Sigmoid colon (tissue), 7 donors: ENCODE results near the gene PDZRN3. TPM values are rescaled to one million over a fixed set of nuclear protein-coding genes. Genes with fewer than 3 reads are reported as not detected.

Source experiments
- DNase-seq: peaks from one replicate; pipeline ENCODE4 v3.0.0-alpha.2; 2019
- H3K27ac ChIP-seq, 4 donors: fragments of 200-600 bp; sonication (generic); one replicate each; pipeline ENCODE4 v1.5.1; 2016 to 2019; ENCODE audit warnings: mild to moderate bottlenecking in 1 of 4
- H3K27me3 ChIP-seq, 3 donors: fragments of 200-600 bp; sonication (generic); one replicate each; pipeline ENCODE4 v1.5.1; 2019; ENCODE audit warnings: mild to moderate bottlenecking in 1 of 3
- H3K36me3 ChIP-seq, 4 donors: fragments of 200-600 bp; sonication (generic); one replicate each; pipeline ENCODE4 v1.5.1; 2016 to 2019
- H3K4me1 ChIP-seq, 4 donors: fragments of 200-600 bp; sonication (generic); one replicate each; pipeline ENCODE4 v1.5.1; 2017 to 2019
- H3K4me3 ChIP-seq, 4 donors: fragments of 200-600 bp; sonication (generic); one replicate each; pipeline ENCODE4 v1.5.1; 2017 to 2019; ENCODE audit warnings: mild to moderate bottlenecking in 2 of 4, moderate library complexity in 1 of 4
- H3K9me3 ChIP-seq, 4 donors: fragments of 200-600 bp in 3 of 4; sonication (generic) in 3 of 4; one replicate each; pipeline versions ENCODE4 v1.5.1 to v1.6.1; 2013 to 2019
- CTCF ChIP-seq, 4 experiments: fragments of 450-650 bp in 3 of 4; fragments of 200-600 bp in 1 of 4; IDR thresholded peaks; one replicate each; pipeline ENCODE4 v1.5.1; 2016 to 2019; ENCODE audit warnings: antibody characterized with exemption in 4 of 4, mild to moderate bottlenecking in 3 of 4, moderate library complexity in 2 of 4
- EP300 ChIP-seq, 4 donors: sonication (generic); formaldehyde crosslinking; IDR thresholded peaks; one replicate each; pipeline ENCODE4 v1.6.1; 2017; ENCODE audit warnings: antibody characterized with exemption in 4 of 4
- POLR2A ChIP-seq, 2 donors: fragments of 450-650 bp; IDR thresholded peaks; one replicate each; pipeline ENCODE4 v1.6.1; 2016; ENCODE audit warnings: antibody characterized with exemption in 2 of 2, mild to moderate bottlenecking in 2 of 2, moderate library complexity in 2 of 2
- POLR2AphosphoS5 ChIP-seq, 4 donors: sonication (generic); formaldehyde crosslinking; IDR thresholded peaks; one replicate each; pipeline ENCODE4 v1.6.1; 2017; ENCODE audit warnings: antibody characterized with exemption in 4 of 4
- WGBS, 2 donors: extraction: QIAGEN DNeasy Blood & Tissue Kit; methylation state at CpG; one replicate each; pipeline ENCODE4 v1.1.7; 2013; 5-methylcytosine and 5-hydroxymethylcytosine counted together
- intact Hi-C: fragments of 100-400 bp; cut with DNase I; formaldehyde crosslinking; loops from one replicate; pipeline ENCODE4 v1.15.1; 2023
- polyA plus RNA-seq, 3 donors: library from polyadenylated mRNA; stranded (reverse); fragments of 200-250 nt; gene quantifications; one replicate each; pipeline ENCODE4 v1.2.3, GENCODE V29; 2013
- total RNA-seq, 4 donors: library from RNA; depleted of rRNA; stranded (reverse); fragments of >200 nt; gene quantifications; one replicate each; pipeline ENCODE4 v1.1.0, GENCODE V29; 2016
- donor health status: healthy with polysubstance abuse.
- donor health status: Bipolar disorder and iron deficiency.
- donor health status: healthy.

The PDZRN3 gene
- total and polyA plus RNA-seq, 7 donors = 7.2 to 209 (median 172) TPM

GRCh38 chr3:73481888-73482287 is 142.9 kb downstream of the PDZRN3 start:
- no peak for DNase-seq
- Histone ChIP-seq H3K9me3 (no peaks in the 10 kb centered on the region), H3K27ac (no peak overlapping the region), H3K4me3 (no peak overlapping the region), H3K36me3 (no peaks in the 10 kb centered on the region), H3K27me3 (no peaks in the 10 kb centered on the region), H3K4me1 (peaks cover 0 to 72% (median 53%) of the 10 kb centered on the region in 4 donors)
- TF ChIP-seq EP300 (IDR thresholded peaks at IDR 0.05) = no peak
- intact Hi-C loops = no loop called here
- WGBS, 2 donors = 89 to 96% methylated on average over 3 of the region's 3 CpGs

DNA sequence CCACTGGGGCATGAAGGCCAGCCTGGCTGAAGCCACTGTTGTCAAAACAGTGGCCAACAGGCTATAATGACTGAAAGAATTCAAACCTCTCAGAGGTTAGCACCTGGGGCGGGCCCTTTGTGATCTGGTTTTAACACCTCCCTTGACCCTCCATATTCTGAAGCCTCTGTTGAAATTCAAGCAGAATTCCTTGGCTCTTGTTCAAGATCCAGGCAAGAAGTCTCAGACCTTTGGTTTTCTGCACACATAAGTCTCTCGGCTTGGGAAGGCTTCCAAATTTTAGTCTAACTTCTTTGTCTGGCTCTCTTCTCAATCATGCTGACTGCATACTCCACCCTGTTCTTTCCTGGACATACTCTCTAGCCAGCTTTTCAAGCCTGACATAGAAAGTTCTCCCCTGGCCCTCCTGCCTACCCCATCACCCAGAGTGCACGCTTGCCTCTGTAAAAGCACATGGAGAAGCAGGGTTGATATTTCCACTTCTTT is 144.5 kb downstream of the PDZRN3 start:
- H3K4me1 ChIP-seq = peaks cover 0 to 64% (median 50%) of the 10 kb centered on the region in 4 donors
- WGBS, 2 donors = 64 to 85% methylated on average over 3 of the region's 3 CpGs
- DNase-seq = no peak
- TF ChIP-seq EP300 (IDR thresholded peaks at IDR 0.05) (no peak), POLR2A (IDR thresholded peaks at IDR 0.05) (no peak)
- no peaks in the 10 kb centered on the region for H3K9me3 ChIP-seq
- no peaks in the 10 kb centered on the region for H3K27me3 ChIP-seq
- H3K36me3 ChIP-seq = no peaks in the 10 kb centered on the region
- intact Hi-C loops = no loop called here
- H3K27ac ChIP-seq = peak overlapping the region in 1 of 4 donors; percentile 24
- H3K4me3 ChIP-seq = no peak overlapping the region

DNA sequence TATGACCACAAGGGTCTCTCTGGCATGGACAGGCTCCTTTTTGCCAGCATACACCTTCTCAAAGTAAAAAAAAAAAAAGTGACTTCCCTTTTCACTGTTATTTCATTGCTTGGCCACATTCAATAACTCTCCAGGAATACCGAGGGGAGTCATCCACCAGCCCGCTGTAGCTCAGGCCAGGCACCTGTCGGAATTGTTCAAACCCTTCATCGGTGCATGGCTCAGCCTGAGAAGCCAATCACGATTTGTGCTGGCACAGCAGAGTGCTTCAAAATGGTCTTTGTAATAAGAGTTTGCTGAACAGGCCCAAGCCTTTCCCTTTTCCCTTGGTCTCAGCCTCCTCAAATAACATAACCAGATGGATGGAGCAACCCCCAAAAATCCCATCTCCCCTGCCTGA is 145.4 kb downstream of the PDZRN3 start:
- Histone ChIP-seq H3K27me3 (no peaks in the 10 kb centered on the region), H3K4me3 (no peak overlapping the region), H3K27ac (peak overlapping the region in 1 of 4 donors; percentile 24), H3K4me1 (peaks cover 0 to 60% (median 47%) of the 10 kb centered on the region in 4 donors), H3K36me3 (no peaks in the 10 kb centered on the region), H3K9me3 (no peaks in the 10 kb centered on the region)
- 88 to 93% methylated on average over 5 of the region's 5 CpGs for WGBS, 2 donors
- DNase-seq = no peak
- intact Hi-C loops = no loop called here
- TF ChIP-seq EP300 (IDR thresholded peaks at IDR 0.05) = no peak
- no peak for TF ChIP-seq POLR2AphosphoS5 (IDR thresholded peaks at IDR 0.05)
- TF ChIP-seq CTCF (IDR thresholded peaks at IDR 0.05) = no peak
- no peak for TF ChIP-seq POLR2A (IDR thresholded peaks at IDR 0.05)

- no peak for DNase-seq
- H3K36me3 ChIP-seq = no peaks in the 10 kb centered on the region
- no peaks in the 10 kb centered on the region for H3K9me3 ChIP-seq
- WGBS, 2 donors = 88 to 93% methylated on average over 1 of the region's 1 CpG
- H3K4me1 ChIP-seq = peaks cover 0 to 59% (median 47%) of the 10 kb centered on the region in 4 donors
- no peaks in the 10 kb centered on the region for H3K27me3 ChIP-seq
- intact Hi-C loops = no loop called here
- H3K27ac ChIP-seq = peak overlapping the region in 1 of 4 donors; percentile 24
- no peak overlapping the region for H3K4me3 ChIP-seq
- TF ChIP-seq POLR2A (IDR thresholded peaks at IDR 0.05) (no peak), CTCF (IDR thresholded peaks at IDR 0.05) (no peak), POLR2AphosphoS5 (IDR thresholded peaks at IDR 0.05) (peak in 2 of 4 donors; percentile 46 to 63), EP300 (IDR thresholded peaks at IDR 0.05) (no peak)
These were observed 145.9 kb downstream of the PDZRN3 start for GRCh38 chr3:73478858-73479257.

DNA sequence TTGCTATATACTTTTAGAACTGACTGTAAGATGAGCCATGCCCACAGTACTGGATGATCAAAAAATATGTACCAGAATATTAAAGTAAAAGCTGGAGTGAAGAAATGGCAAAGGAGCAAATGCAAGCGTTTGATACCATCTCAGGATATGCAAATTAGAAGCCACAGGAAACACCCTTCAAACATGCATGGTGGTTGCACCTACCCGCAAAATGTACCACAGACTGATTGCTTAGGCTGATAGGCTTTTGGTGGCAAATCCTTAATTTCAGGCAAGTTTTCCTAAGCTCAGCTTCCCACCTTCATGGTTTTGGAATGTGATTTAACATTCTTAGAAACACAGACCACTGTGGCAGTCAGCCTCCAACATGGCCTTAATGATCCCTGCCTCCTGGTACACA is 149.0 kb downstream of the PDZRN3 start:
- peaks cover 0 to 64% (median 44%) of the 10 kb centered on the region in 4 donors for H3K4me1 ChIP-seq
- no peaks in the 10 kb centered on the region for H3K9me3 ChIP-seq
- H3K27me3 ChIP-seq = no peaks in the 10 kb centered on the region
- no peak overlapping the region for H3K27ac ChIP-seq
- 34 to 81% methylated on average over 2 of the region's 2 CpGs for WGBS, 2 donors
- DNase-seq = no peak
- no peak overlapping the region for H3K4me3 ChIP-seq
- intact Hi-C loops = no loop called here
- no peaks in the 10 kb centered on the region for H3K36me3 ChIP-seq
- TF ChIP-seq CTCF (IDR thresholded peaks at IDR 0.05) (no peak), POLR2A (IDR thresholded peaks at IDR 0.05) (no peak), POLR2AphosphoS5 (IDR thresholded peaks at IDR 0.05) (no peak), EP300 (IDR thresholded peaks at IDR 0.05) (no peak)

- Histone ChIP-seq H3K36me3 (no peaks in the 10 kb centered on the region), H3K4me3 (no peak overlapping the region), H3K27ac (no peak overlapping the region), H3K27me3 (no peaks in the 10 kb centered on the region), H3K4me1 (peaks cover 0 to 59% (median 39%) of the 10 kb centered on the region in 4 donors), H3K9me3 (no peaks in the 10 kb centered on the region)
- 90 to 94% methylated on average over 4 of the region's 4 CpGs for WGBS, 2 donors
- DNase-seq = no peak
- no peak for TF ChIP-seq EP300 (IDR thresholded peaks at IDR 0.05)
- TF ChIP-seq POLR2A (IDR thresholded peaks at IDR 0.05) = no peak
- TF ChIP-seq CTCF (IDR thresholded peaks at IDR 0.05) = no peak
- TF ChIP-seq POLR2AphosphoS5 (IDR thresholded peaks at IDR 0.05) = no peak
- intact Hi-C loops = no loop called here
These were observed 149.6 kb downstream of the PDZRN3 start for GRCh38 chr3:73475175-73475574.
